MCF 10A (cell line): ENCODE results near the gene HPN. TPM values are rescaled to one million over a fixed set of nuclear protein-coding genes. Genes with fewer than 3 reads are reported as not detected.
"Not testable (repeated sequence)": the region's sequence is repeated elsewhere in the genome, so short reads cannot be mapped to it uniquely, and the experiment has no call there.

Experiments
- BruUV-seq: library from RNA; stranded (reverse); fragments of 400-500 nt; replicated peaks from 2 replicates; lab custom pipeline; 2021; lab: Mats Ljungman, UMichigan
- CTCF ChIA-PET: fragments of 300-600 bp; sonication (Branson Sonifier 250); formaldehyde crosslinking; extraction: SDS; loops from one replicate; lab custom pipeline; 2021; ENCODE audit warnings: antibody characterized with exemption, inconsistent platforms; lab: Yijun Ruan, JAX
- POLR2A ChIA-PET: fragments of 300-600, 350-650 bp; sonication (Branson Sonifier 250); formaldehyde crosslinking; extraction: SDS; loops from one replicate; lab custom pipeline; 2020; ENCODE audit warnings: antibody characterized with exemption, inconsistent platforms; lab: Yijun Ruan, JAX
- DNase-seq: peaks from one replicate; pipeline ENCODE4 v3.0.0-alpha.2; 2018; ENCODE audit not compliant: unreplicated experiment
- H3K27ac Mint-ChIP-seq: one replicate; pipeline ENCODE4 v1.8.0; 2022; ENCODE audit warnings: mild to moderate bottlenecking, low read depth, mixed read lengths; ENCODE audit not compliant: unreplicated experiment
- H3K27me3 Mint-ChIP-seq: one replicate; pipeline ENCODE4 v1.8.0; 2022; ENCODE audit warnings: mixed read lengths; ENCODE audit not compliant: insufficient read depth, unreplicated experiment
- H3K36me3 Mint-ChIP-seq: one replicate; pipeline ENCODE4 v1.8.0; 2022; ENCODE audit warnings: mild to moderate bottlenecking, moderate library complexity, mixed read lengths; ENCODE audit not compliant: insufficient read depth, unreplicated experiment
- H3K4me1 Mint-ChIP-seq: one replicate; pipeline ENCODE4 v1.8.0; 2022; ENCODE audit warnings: mixed read lengths; ENCODE audit not compliant: insufficient read depth, unreplicated experiment
- H3K4me3 Mint-ChIP-seq: one replicate; pipeline ENCODE4 v1.8.0; 2022; ENCODE audit warnings: mild to moderate bottlenecking, moderate library complexity, mixed read lengths; ENCODE audit not compliant: unreplicated experiment
- H3K9me3 Mint-ChIP-seq: one replicate; pipeline ENCODE4 v1.8.0; 2022; ENCODE audit warnings: mixed read lengths; ENCODE audit not compliant: unreplicated experiment
- intact Hi-C: fragments of 100-400 bp; cut with micrococcal nuclease; formaldehyde crosslinking; loops from 2 replicates; pipeline ENCODE4 v1.14.1; 2022
- total RNA-seq: library from RNA; stranded (reverse); gene quantifications from 2 replicates; pipeline ENCODE4 v1.2.3, GENCODE V29; 2022
- TF ChIP-seq, protein P1 (sequence below): fragments of 200-600 bp; IDR thresholded peaks from one replicate; pipeline ENCODE4 v1.8.0; 2022; ENCODE audit warnings: antibody characterized with exemption, mild to moderate bottlenecking; ENCODE audit not compliant: unreplicated experiment

Gene HPN
- total RNA-seq, 1 experiment from 2014 or later, result not detected

DNA sequence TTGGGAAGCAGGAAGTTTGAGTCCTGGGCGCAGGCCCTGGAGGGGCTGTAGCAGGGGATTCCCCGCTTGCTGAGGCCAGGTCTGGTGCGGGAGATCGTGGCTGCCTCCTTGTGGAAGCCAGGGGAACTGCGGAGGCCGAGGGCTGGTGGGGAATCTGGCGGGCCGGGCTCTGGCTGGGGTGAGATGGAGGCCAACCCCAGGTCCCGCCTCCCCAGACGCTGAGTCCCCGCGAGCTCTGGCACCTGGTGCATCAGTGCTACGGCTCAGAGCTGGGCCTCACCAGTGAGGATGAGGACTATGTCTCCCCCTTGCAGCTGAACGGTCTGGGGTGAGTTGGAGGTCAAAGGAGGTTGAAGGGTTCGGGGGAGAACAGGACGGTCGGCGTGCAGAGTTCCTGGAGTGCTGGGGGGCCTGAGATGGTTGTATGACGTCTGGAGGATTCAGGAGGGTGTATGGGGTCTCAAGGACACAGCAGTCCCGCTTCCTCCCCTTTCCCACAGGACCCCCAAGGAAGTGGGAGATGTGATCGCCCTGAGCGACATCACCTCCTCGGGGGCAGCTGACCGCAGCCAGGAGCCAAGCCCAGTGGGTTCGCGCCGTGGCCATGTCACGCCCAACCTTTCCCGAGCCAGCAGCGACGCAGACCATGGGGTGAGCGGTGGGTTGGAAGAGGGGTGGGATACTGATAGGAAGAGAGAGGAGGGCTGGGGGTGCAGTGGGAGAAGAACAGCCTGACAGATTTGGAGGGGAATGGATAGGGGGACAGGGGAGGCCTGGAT, 28.3 kb upstream of the HPN start:
- ChIA-PET CTCF (interaction anchor here (0.7 to 4.6 kb wide), 17 partner anchors 8 to 1807 kb away, joined by 3 to 45 read pairs (median 4); no protein-coding TSS in a partner anchor), POLR2A (interaction anchor here (0.5 to 2.2 kb wide), 3 partner anchors 12 to 41 kb away, joined by 3 to 6 read pairs (median 3); no protein-coding TSS in a partner anchor)
- intact Hi-C loops, result loop anchor here (1.0 kb wide), 1 partner anchor 40 kb away; no protein-coding TSS in a partner anchor
- Mint-ChIP-seq H3K4me1 (no peaks in the 10 kb centered on the region), H3K27ac (no peak overlapping the region), H3K9me3 (no peaks in the 10 kb centered on the region), H3K27me3 (no peaks in the 10 kb centered on the region), H3K4me3 (no peak overlapping the region), H3K36me3 (peaks cover 59% of the 10 kb centered on the region)
- peak; percentile 44 for DNase-seq
- no TSS peak for BruUV-seq
- TF ChIP-seq, protein P1, sequence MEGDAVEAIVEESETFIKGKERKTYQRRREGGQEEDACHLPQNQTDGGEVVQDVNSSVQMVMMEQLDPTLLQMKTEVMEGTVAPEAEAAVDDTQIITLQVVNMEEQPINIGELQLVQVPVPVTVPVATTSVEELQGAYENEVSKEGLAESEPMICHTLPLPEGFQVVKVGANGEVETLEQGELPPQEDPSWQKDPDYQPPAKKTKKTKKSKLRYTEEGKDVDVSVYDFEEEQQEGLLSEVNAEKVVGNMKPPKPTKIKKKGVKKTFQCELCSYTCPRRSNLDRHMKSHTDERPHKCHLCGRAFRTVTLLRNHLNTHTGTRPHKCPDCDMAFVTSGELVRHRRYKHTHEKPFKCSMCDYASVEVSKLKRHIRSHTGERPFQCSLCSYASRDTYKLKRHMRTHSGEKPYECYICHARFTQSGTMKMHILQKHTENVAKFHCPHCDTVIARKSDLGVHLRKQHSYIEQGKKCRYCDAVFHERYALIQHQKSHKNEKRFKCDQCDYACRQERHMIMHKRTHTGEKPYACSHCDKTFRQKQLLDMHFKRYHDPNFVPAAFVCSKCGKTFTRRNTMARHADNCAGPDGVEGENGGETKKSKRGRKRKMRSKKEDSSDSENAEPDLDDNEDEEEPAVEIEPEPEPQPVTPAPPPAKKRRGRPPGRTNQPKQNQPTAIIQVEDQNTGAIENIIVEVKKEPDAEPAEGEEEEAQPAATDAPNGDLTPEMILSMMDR, result peak; percentile 85

DNA sequence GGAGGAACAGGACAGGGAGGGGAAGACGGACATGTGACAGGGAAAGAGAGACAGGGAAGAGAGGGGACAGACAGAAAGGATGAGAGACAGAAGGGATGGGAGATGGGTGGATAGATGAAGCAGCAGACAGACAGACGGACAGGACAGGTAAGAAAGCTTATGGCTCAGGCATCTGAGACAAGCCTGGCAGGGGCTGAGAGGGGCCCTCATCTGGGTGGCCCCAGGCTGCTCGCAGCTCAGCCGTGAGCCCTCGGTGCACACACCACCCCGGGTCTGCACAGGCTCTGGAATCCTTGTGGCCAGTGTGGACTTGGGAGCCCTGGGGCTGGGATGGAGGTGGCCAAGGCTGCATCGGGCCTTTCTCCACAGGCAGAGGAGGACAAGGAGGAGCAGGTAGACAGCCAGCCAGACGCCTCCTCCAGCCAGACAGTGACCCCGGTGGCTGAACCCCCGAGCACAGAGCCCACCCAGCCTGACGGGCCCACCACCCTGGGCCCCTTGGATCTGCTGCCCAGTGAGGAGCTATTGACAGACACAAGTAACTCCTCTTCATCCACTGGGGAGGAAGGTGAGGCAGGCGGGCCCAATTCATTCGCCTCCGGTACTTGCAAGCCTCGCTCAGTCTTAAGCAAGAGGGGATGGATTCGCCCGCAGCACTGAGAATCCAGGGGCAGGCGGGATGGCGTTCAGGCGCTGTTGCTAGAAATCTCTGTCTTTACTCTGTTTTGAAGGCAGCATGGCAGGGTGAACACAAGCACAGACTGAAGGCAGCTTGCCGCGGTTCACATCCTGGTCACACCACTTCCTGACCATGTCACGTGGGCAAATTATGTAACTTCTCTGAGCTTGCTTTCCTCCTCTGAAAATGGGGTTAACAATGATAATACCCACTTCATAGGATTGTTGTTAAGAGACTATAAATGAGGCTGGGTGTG, 27.4 kb upstream of the HPN start:
- POLR2A ChIA-PET, result interaction anchor here (0.6 to 2.2 kb wide), 3 partner anchors 13 to 42 kb away, joined by 3 to 6 read pairs (median 3); no protein-coding TSS in a partner anchor
- Mint-ChIP-seq H3K36me3 (peaks cover 66% of the 10 kb centered on the region), H3K27ac (no peak overlapping the region), H3K27me3 (no peaks in the 10 kb centered on the region), H3K4me3 (no peak overlapping the region), H3K9me3 (no peaks in the 10 kb centered on the region), H3K4me1 (no peaks in the 10 kb centered on the region)
- no TSS peak for BruUV-seq
- DNase-seq, result no peak
- intact Hi-C loops, result loop anchor here (1.0 kb wide), 1 partner anchor 41 kb away; no protein-coding TSS in a partner anchor
- CTCF ChIA-PET, result interaction anchor here (0.6 to 4.6 kb wide), 9 partner anchors 13 to 489 kb away, joined by 3 to 45 read pairs (median 7); no protein-coding TSS in a partner anchor
- TF ChIP-seq, protein P1, result no peak

DNA sequence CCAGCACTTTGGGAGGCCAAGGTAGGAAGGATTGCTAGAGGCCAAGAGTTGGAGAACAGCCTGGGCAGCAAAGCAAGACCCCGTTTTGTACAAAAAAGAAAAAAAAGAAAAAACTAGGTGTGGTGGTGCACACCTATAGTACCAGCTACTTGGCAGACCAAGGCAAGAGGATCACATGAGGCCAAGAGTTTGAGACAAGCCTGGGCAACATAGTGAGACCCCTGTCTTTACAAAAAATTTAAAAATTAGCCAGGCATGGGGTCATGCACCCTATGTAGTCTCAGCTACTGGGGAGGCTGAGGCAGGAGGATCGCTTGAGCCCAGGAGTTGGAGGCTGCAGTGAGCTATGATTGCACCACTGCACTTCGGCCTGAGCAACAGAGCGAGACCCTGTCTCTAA, 26.7 kb upstream of the HPN start:
- POLR2A ChIA-PET, result interaction anchor here (2.2 kb wide), 1 partner anchor 13 kb away, joined by 6 read pairs; no protein-coding TSS in a partner anchor
- H3K27ac Mint-ChIP-seq, H3K9me3 Mint-ChIP-seq, H3K4me1 Mint-ChIP-seq, BruUV-seq, H3K4me3 Mint-ChIP-seq, H3K27me3 Mint-ChIP-seq, intact Hi-C loops, DNase-seq: not testable (repeated sequence)
- H3K36me3 Mint-ChIP-seq, result peaks cover 73% of the 10 kb centered on the region
- CTCF ChIA-PET, result interaction anchor here (0.6 to 4.6 kb wide), 5 partner anchors 13 to 489 kb away, joined by 3 to 45 read pairs (median 7); no protein-coding TSS in a partner anchor

DNA sequence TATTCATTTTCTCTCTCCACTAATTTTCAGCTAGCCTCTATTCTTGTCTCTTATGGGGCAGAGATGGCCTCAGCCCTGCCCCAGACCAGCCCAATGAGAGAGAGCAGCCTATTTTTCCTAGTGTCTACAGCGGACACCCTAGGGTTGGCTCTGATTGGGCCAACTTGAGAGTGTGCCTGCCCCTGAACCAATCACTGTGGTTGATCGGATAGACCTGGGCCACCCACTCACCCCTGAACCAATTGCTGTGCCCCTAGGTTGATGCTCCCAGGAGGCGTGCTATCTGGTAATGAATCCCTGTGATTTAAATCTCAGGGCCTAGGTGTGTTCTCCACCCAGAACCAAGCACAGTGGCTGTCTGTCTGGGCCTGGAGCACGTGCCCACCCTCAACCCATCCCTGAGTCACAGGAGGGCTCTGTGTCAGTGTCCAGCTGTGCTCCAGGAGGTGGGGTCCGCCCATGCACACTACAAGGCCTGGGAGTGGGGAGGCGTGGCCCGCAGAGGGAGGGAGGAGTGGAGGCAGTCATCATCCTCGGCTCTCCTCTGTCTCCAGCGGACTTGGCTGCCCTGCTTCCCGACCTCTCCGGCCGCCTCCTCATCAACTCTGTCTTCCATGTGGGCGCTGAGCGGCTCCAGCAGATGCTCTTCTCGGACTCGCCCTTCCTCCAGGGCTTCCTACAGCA, 26.1 kb upstream of the HPN start:
- Mint-ChIP-seq H3K4me3 (no peak overlapping the region), H3K9me3 (no peaks in the 10 kb centered on the region), H3K27me3 (no peaks in the 10 kb centered on the region), H3K4me1 (no peaks in the 10 kb centered on the region), H3K27ac (no peak overlapping the region), H3K36me3 (peaks cover 71% of the 10 kb centered on the region)
- DNase-seq, result no peak
- POLR2A ChIA-PET, result interaction anchor here (0.9 to 2.2 kb wide), 2 partner anchors 14 kb away, joined by 3 to 6 read pairs; no protein-coding TSS in a partner anchor
- CTCF ChIA-PET, result interaction anchor here (0.6 to 4.6 kb wide), 3 partner anchors 42 to 453 kb away, joined by 3 to 45 read pairs (median 5); no protein-coding TSS in a partner anchor
- intact Hi-C loops, result no loop called here
- BruUV-seq, result no TSS peak
- TF ChIP-seq, protein P1, result no peak
